ENCODE results near the gene DHH.

- TF ChIP-seq CTCF (IDR thresholded peaks at IDR 0.05; ENCODE audit: poor library complexity), result peak; percentile 15
- peak; percentile 91 for TF ChIP-seq EZH2 (IDR thresholded peaks at IDR 0.05; ENCODE audit: borderline replicate concordance)
Measured at GRCh38 chr12:49089821-49090773, 4.5 kb downstream of the DHH start.
